Measurements from ENCODE around the gene ZNF691.
"Not testable (repeated sequence)": the region's sequence is repeated elsewhere in the genome, so short reads cannot be mapped to it uniquely, and the experiment has no call there.

The ZNF691 gene

GRCh38 chr1:42832641-42833240, 13.7 kb upstream of the ZNF691 start:
- DNase-seq = no peak

- no peak for DNase-seq
Observed at GRCh38 chr1:42833981-42834380, 12.4 kb upstream of the ZNF691 start.

DNA sequence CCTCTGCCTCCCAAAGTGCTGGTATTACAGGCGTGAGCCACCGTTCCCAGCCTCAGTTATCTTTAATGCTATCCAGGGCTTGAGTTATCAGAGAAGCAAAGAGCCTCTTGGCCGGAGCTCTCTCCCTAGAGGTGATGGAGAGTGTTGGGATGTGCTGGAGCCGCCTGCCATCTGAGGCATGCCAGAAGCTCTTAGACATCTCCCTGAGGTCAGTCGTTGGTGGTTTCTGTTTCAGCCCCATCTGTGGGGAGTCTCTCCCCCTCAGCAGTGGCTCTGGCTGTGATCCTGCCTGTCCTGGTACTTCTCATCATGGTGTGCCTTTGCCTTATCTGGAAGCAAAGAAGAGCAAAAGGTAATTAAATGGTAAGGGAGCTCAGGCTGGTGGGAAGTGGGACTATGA, 11.6 kb upstream of the ZNF691 start:
- DNase-seq = no peak

GRCh38 chr1:42835422-42835821, 11.0 kb upstream of the ZNF691 start:
- DNase-seq = no peak

GRCh38 chr1:42837709-42838108, 8.7 kb upstream of the ZNF691 start:
- DNase-seq = no peak

DNA sequence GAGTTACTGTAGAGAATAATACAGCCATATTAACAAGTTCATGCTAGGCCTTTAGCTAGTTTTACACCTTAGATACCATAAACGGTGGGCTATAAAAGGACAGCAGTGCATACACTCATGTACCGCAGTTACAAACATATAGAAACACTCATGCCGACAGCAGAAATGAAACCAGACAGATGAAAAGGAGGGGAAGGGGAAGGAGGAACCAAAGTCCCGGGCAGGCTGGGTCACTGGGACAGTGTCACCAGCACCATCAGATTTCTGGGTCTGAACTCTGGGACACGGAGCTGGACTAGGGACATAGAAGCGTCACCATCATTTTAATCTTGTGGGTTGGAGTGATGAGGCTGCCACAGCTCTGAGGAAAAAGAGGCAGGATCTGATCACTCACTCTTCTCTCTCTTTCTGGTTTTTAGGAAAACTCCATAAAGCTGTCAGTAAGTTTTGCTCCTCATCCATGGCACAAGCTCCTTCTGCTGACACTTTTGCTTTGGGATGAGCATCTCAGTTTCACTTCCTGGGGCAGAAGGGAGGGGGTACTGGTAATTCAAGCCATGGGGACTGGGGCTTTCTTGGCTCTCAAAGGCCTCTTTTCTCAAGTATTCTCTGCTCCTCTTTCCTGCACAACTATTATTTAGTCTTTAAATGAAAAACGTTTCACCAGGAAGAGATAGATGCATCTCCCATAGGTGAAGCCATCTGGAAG, 7.8 kb upstream of the ZNF691 start:
- DNase-seq = no peak

DNA sequence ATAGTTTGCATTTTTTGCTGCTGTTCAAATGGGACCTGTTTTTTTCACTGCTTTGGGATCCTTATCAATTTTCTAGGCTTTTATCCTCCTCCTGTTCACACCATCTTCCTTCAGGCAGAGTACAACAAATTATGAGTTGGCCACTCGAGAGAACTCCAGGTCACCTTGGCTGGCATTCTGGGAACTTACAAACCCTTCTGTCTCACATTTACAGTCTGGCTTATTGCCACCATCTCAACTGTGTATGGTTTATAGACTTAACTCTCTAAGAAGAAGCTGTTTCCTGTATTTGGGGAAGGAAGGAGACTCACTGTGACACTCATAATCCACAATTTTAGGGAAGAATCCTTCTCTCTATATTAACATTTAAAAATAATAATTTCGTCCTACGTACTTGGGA, 5.4 kb upstream of the ZNF691 start:
- no peak for DNase-seq

- DNase-seq = no peak
Observed at GRCh38 chr1:42841440-42842147, 4.8 kb upstream of the ZNF691 start.

DNA sequence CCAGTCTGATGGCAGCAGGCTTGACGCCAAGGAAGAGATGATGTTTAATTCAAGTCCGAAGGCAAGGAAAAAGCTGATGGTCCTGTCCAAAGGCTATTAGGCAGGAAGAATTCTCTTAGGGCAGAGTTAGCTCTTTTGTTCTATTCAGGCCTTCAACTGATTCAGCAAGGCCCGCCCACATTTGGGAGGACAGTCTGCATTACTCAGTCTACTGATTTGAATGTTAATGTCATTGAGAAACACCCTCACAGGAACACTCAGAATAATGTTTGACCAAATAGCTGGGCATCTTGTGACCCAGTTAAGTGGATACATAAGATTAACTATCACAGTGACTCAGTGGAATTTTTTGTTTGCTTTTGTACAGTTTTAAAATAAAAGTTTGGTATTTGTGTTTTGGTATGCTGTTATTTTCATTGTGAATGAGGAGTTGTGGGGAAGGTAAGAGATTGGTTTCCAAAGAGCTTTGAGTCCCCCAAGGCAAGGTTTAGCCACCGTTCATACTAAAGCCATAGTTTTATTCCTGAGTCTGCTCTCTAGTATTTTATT, 1.7 kb upstream of the ZNF691 start:
- no peak for DNase-seq

DNA sequence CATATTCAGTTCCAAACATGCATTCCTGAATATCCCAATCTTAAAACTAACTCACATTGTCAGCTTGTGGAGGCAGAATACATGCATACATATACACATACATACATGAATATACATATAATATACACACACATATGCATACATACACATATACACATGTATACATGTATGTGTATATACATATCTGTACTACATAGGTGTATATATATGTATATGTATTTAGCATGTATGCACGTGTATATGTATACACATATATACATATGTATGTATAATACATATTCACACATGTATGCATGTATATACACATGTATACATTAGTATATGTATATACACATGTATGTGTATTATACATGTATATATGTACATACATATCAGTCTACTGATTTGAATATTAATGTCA, 1.2 kb upstream of the ZNF691 start:
- DNase-seq = no peak

DNA sequence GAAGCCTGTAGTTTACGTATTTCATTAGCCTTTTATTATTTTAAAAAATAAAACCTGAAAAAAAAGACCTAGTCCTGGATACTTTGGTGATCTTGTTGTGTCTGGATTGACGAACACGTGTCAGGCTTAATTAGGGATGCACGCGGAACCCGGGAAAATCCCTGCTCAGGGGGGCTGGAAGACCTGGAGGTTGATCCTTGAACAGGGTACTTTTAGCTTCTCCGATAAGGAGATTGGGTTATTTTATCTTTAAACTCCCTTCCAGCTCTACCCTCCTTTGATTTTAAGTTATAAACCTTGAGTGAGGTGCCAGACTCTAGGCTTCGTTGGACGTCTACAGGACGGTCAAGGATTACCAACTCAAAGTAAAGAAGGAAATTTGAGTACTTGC, 552 bp upstream of the ZNF691 start:
- no peak for DNase-seq

GRCh38 chr1:42847111-42847595, 740 bp downstream of the ZNF691 start:
- no peak for DNase-seq

- no peak for DNase-seq
Observed at GRCh38 chr1:42847721-42848460, 1.5 kb downstream of the ZNF691 start.

GRCh38 chr1:42848823-42849537, 2.6 kb downstream of the ZNF691 start:
- DNase-seq = no peak

- no peak for DNase-seq
Observed at GRCh38 chr1:42849944-42850343, 3.5 kb downstream of the ZNF691 start.

DNA sequence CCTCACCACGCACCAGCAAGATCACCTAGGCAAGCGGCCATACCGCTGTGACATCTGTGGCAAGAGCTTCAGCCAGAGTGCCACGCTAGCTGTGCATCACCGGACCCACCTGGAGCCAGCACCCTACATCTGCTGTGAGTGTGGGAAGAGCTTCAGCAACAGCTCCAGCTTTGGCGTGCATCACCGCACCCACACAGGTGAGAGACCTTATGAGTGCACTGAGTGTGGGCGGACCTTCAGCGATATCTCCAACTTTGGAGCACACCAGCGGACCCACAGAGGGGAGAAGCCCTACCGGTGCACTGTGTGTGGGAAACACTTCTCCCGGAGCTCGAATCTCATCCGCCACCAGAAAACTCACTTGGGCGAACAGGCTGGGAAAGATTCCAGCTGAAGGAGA, 5.0 kb downstream of the ZNF691 start:
- DNase-seq = no peak

- DNase-seq = no peak
Observed at GRCh38 chr1:42851960-42852607, 5.7 kb downstream of the ZNF691 start.

DNA sequence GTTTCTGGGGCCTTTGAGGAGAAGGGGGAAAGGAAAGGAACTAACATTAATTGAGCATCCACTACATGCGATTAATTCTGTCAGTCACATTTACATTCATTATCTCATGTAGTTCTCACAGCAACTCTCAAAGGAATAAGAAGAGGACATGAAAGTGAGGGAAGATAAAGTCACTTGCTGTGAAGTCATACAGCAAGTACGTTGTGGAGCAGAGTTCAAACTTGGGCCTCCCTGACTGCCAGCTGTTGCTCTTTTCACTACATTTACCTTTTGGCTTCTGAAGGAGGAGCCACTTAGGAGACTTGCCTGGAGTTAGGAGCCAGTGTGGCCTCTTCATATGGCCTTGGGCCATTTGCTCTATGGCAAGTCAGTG, 6.2 kb downstream of the ZNF691 start:
- DNase-seq = no peak

GRCh38 chr1:42853116-42853884, 6.9 kb downstream of the ZNF691 start:
- no peak for DNase-seq

DNA sequence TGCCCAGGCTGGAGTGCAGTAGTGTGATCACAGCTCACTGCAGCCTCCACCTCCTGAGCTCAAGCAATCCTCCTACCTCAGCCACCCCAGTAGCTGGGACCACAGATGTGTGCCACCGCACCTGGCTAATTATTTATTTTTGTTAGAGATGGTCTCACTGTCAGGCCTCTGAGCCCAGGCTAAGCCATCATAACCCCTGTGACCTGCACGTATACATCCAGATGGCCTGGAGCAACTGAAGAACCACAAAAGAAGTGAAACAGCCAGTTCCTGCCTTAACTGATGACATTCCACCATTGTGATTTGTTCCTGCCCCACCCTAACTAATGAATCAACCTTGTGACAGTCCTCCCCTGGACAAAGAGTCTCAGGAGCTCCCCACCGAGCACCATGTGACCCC, 10.1 kb downstream of the ZNF691 start:
- DNase-seq = not testable (repeated sequence)

DNA sequence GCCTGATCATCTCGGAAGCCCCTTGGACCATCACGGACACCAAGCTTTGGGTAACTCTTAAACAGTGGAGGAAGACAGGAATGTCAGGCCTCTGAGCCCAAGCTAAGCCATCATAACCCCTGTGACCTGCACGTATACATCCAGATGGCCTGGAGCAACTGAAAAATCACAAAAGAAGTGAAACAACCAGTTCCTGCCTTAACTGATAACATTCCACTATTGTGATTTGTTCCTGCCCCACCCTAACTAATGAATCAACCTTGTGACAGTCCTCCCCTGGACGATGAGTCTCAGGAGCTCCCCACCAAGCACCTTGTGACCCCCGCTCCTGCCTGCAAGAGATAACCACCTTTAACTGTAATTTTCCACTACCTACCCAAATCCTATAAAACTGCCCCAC, 13.0 kb downstream of the ZNF691 start:
- DNase-seq = not testable (repeated sequence)
